ENCODE data around the gene TGFB1I1.
"Not testable (repeated sequence)": the region's sequence is repeated elsewhere in the genome, so short reads cannot be mapped to it uniquely, and the experiment has no call there.

The TGFB1I1 gene

GRCh38 chr16:31513884-31514283 lies 41.9 kb downstream of the TGFB1I1 start:
- Histone ChIP-seq H3K27me3 (ENCODE audit: control insufficient read depth, insufficient read depth, low read length) (no peaks in the 10 kb centered on the region), H3K4me1 (ENCODE audit: control insufficient read depth, insufficient read depth, low read length) (no peaks in the 10 kb centered on the region), H3K4me3 (ENCODE audit: low read length) (no peak overlapping the region), H3K36me3 (ENCODE audit: control insufficient read depth, insufficient read depth, low read length) (no peaks in the 10 kb centered on the region), H3K27ac (ENCODE audit: low read length) (no peak overlapping the region), H3K9me3 (ENCODE audit: control insufficient read depth, insufficient read depth, low read length) (no peaks in the 10 kb centered on the region)
- DNase-seq (ENCODE audit: low read depth, low spot score), result no peak

GRCh38 chr16:31517800-31518402 lies 45.9 kb downstream of the TGFB1I1 start:
- Histone ChIP-seq H3K27ac (ENCODE audit: low read length) (no peak overlapping the region), H3K4me3 (ENCODE audit: low read length) (no peak overlapping the region), H3K27me3 (ENCODE audit: control insufficient read depth, insufficient read depth, low read length) (no peaks in the 10 kb centered on the region), H3K36me3 (ENCODE audit: control insufficient read depth, insufficient read depth, low read length) (no peaks in the 10 kb centered on the region), H3K9me3 (ENCODE audit: control insufficient read depth, insufficient read depth, low read length) (no peaks in the 10 kb centered on the region), H3K4me1 (ENCODE audit: control insufficient read depth, insufficient read depth, low read length) (no peaks in the 10 kb centered on the region)
- DNase-seq (ENCODE audit: low read depth, low spot score), result no peak
- WGBS (ENCODE audit: insufficient coverage, insufficient read length), result no CpG with 5 or more reads among the region's 4 CpGs

GRCh38 chr16:31519759-31520431 lies 47.9 kb downstream of the TGFB1I1 start:
- H3K27ac ChIP-seq (ENCODE audit: low read length), result no peak overlapping the region
- no peak for DNase-seq (ENCODE audit: low read depth, low spot score)
- H3K4me3 ChIP-seq (ENCODE audit: low read length), result no peak overlapping the region
- H3K9me3 ChIP-seq (ENCODE audit: control insufficient read depth, insufficient read depth, low read length), result no peaks in the 10 kb centered on the region
- no peaks in the 10 kb centered on the region for H3K27me3 ChIP-seq (ENCODE audit: control insufficient read depth, insufficient read depth, low read length)
- no peaks in the 10 kb centered on the region for H3K4me1 ChIP-seq (ENCODE audit: control insufficient read depth, insufficient read depth, low read length)
- H3K36me3 ChIP-seq (ENCODE audit: control insufficient read depth, insufficient read depth, low read length), result no peaks in the 10 kb centered on the region
- WGBS (ENCODE audit: insufficient coverage, insufficient read length), result no CpG with 5 or more reads among the region's 2 CpGs

- no peak overlapping the region for H3K27ac ChIP-seq (ENCODE audit: low read length)
- H3K4me1 ChIP-seq (ENCODE audit: control insufficient read depth, insufficient read depth, low read length), result no peaks in the 10 kb centered on the region
- no peak for DNase-seq (ENCODE audit: low read depth, low spot score)
- H3K9me3 ChIP-seq (ENCODE audit: control insufficient read depth, insufficient read depth, low read length), result no peaks in the 10 kb centered on the region
- no peaks in the 10 kb centered on the region for H3K27me3 ChIP-seq (ENCODE audit: control insufficient read depth, insufficient read depth, low read length)
- WGBS (ENCODE audit: insufficient coverage, insufficient read length), result no CpG with 5 or more reads among the region's 3 CpGs
- H3K4me3 ChIP-seq (ENCODE audit: low read length), result no peak overlapping the region
- H3K36me3 ChIP-seq (ENCODE audit: control insufficient read depth, insufficient read depth, low read length), result no peaks in the 10 kb centered on the region
Measured at GRCh38 chr16:31521368-31521767, 49.4 kb downstream of the TGFB1I1 start.

GRCh38 chr16:31522071-31522470 lies 50.1 kb downstream of the TGFB1I1 start:
- no peaks in the 10 kb centered on the region for H3K27me3 ChIP-seq (ENCODE audit: control insufficient read depth, insufficient read depth, low read length)
- WGBS (ENCODE audit: insufficient coverage, insufficient read length), result no CpG with 5 or more reads among the region's 6 CpGs
- no peak for DNase-seq (ENCODE audit: low read depth, low spot score)
- no peak overlapping the region for H3K4me3 ChIP-seq (ENCODE audit: low read length)
- no peaks in the 10 kb centered on the region for H3K36me3 ChIP-seq (ENCODE audit: control insufficient read depth, insufficient read depth, low read length)
- H3K4me1 ChIP-seq (ENCODE audit: control insufficient read depth, insufficient read depth, low read length), result no peaks in the 10 kb centered on the region
- H3K9me3 ChIP-seq (ENCODE audit: control insufficient read depth, insufficient read depth, low read length), result no peaks in the 10 kb centered on the region
- H3K27ac ChIP-seq (ENCODE audit: low read length), result no peak overlapping the region

- H3K27me3 ChIP-seq (ENCODE audit: control insufficient read depth, insufficient read depth, low read length); DNase-seq (ENCODE audit: low read depth, low spot score); H3K27ac ChIP-seq (ENCODE audit: low read length); H3K4me3 ChIP-seq (ENCODE audit: low read length); H3K9me3 ChIP-seq (ENCODE audit: control insufficient read depth, insufficient read depth, low read length); H3K36me3 ChIP-seq (ENCODE audit: control insufficient read depth, insufficient read depth, low read length); H3K4me1 ChIP-seq (ENCODE audit: control insufficient read depth, insufficient read depth, low read length): not testable (repeated sequence)
- no CpG with 5 or more reads among the region's 6 CpGs for WGBS (ENCODE audit: insufficient coverage, insufficient read length)
Measured at GRCh38 chr16:31523768-31524167, 51.8 kb downstream of the TGFB1I1 start.

GRCh38 chr16:31525113-31525512 lies 53.2 kb downstream of the TGFB1I1 start:
- H3K4me1 ChIP-seq (ENCODE audit: control insufficient read depth, insufficient read depth, low read length), result peaks cover 2% of the 10 kb centered on the region; the same call in 1 of the 2 replicates
- no peaks in the 10 kb centered on the region for H3K9me3 ChIP-seq (ENCODE audit: control insufficient read depth, insufficient read depth, low read length)
- DNase-seq (ENCODE audit: low read depth, low spot score), result no peak
- H3K27ac ChIP-seq (ENCODE audit: low read length), result no peak overlapping the region
- H3K4me3 ChIP-seq (ENCODE audit: low read length), result no peak overlapping the region
- no CpG with 5 or more reads among the region's 3 CpGs for WGBS (ENCODE audit: insufficient coverage, insufficient read length)
- H3K27me3 ChIP-seq (ENCODE audit: control insufficient read depth, insufficient read depth, low read length), result peaks cover 7% of the 10 kb centered on the region; the same call in 1 of the 2 replicates
- no peaks in the 10 kb centered on the region for H3K36me3 ChIP-seq (ENCODE audit: control insufficient read depth, insufficient read depth, low read length)

All from iPS DF 6.9 (cell line).